ENCODE data around the gene LDLRAD4. TPM values are rescaled to one million over a fixed set of nuclear protein-coding genes. Genes with fewer than 3 reads are reported as not detected.

LDLRAD4 gene
- total RNA-seq, 1 donor from 2014 or later, result 20.4 TPM

DNA sequence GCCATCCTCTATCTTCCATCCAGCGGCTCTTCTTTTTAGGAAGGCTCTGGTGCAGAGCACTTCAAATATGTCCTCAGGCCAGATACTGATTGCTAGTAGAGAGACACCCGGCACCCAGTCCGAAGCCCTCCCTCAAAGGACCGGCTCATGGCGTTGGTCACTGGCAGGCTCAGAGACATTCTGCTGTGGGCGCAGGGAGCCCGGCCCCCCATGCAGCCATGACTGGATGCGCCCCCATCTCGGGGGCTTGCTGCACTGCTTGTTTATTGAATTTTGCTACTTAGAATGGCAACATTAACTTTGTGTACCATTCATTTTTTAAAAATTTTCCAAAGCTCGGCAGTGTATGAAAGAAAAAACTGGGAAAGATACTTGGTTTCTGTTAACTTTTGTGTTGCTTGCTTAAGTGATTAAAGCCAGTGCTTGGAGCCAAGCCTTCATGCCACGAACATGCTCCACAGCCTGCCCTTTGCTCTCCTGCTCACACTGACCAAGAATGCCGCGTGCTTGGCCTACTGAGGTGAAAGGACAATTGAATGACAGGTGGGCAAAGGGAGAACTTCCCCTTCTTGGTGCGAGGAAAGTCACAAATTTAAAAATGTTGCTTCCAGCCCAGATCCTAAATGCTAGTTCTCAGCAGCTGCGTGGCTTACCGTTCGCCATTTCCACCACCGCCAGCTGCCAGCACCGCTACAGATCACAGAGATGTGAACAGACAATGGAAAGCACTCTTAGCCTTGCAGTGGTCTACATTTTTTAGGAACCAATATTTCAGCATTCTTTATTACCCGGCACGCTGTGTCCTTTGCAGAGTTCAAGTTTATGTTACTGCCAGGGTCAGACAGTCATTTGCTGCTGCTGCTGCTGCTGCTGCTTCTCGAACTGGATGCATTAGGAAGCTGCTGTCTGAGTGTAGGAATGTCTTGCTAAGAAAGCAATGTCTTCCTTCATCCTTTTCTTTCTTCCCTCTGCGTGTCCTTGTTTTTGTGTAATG, 431.1 kb downstream of the LDLRAD4 start:
- peaks cover 7% of the 10 kb centered on the region for H3K27me3 Mint-ChIP-seq (ENCODE audit: unreplicated experiment)
- H3K27ac Mint-ChIP-seq (ENCODE audit: unreplicated experiment), result no peak overlapping the region
- TF ChIP-seq, protein P1, sequence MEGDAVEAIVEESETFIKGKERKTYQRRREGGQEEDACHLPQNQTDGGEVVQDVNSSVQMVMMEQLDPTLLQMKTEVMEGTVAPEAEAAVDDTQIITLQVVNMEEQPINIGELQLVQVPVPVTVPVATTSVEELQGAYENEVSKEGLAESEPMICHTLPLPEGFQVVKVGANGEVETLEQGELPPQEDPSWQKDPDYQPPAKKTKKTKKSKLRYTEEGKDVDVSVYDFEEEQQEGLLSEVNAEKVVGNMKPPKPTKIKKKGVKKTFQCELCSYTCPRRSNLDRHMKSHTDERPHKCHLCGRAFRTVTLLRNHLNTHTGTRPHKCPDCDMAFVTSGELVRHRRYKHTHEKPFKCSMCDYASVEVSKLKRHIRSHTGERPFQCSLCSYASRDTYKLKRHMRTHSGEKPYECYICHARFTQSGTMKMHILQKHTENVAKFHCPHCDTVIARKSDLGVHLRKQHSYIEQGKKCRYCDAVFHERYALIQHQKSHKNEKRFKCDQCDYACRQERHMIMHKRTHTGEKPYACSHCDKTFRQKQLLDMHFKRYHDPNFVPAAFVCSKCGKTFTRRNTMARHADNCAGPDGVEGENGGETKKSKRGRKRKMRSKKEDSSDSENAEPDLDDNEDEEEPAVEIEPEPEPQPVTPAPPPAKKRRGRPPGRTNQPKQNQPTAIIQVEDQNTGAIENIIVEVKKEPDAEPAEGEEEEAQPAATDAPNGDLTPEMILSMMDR (IDR thresholded peaks at IDR 0.05), result no peak
- no peak overlapping the region for H3K4me3 Mint-ChIP-seq (ENCODE audit: unreplicated experiment)
- DNase-seq (ENCODE audit: extremely low spot score, unreplicated experiment), result no peak
- no peaks in the 10 kb centered on the region for H3K9me3 Mint-ChIP-seq (ENCODE audit: unreplicated experiment)
- H3K4me1 Mint-ChIP-seq (ENCODE audit: unreplicated experiment), result no peaks in the 10 kb centered on the region
- H3K36me3 Mint-ChIP-seq (ENCODE audit: unreplicated experiment), result no peaks in the 10 kb centered on the region

DNA sequence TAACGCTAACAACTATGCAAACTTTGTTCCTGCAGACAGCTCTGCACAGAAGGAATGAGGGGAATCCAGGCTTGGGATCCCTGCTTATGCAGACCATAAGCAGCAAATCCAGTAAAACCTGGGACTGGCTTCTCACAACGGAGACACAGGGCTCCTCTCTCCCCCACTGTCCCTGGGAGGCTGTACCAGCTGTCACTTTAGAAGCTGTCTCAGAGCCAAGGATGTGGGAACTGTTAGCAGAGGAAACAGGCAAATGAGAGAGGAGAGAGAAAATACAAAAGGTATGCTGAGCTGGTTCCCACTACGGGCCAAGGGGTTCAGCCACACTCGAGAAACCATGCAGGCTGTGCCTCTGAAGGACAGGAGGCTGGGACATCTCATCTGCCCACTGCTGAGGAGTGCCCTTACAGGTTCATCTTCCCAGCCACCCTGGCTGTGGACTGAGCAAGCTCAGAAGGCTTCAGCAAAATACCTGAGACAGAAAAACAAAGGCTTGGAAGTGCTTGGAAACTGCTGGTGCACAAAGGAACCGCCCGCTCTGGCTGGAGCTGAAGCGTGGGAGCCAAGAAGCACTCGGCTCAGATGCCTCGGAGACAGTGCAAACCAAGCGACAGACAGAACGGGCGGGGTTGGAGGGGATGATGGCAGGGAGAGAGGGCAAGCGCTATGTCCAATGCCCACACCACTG, 435.3 kb downstream of the LDLRAD4 start:
- DNase-seq (ENCODE audit: extremely low spot score, unreplicated experiment), result no peak
- H3K27me3 Mint-ChIP-seq (ENCODE audit: unreplicated experiment), result peaks cover 6% of the 10 kb centered on the region
- no peaks in the 10 kb centered on the region for H3K36me3 Mint-ChIP-seq (ENCODE audit: unreplicated experiment)
- no peaks in the 10 kb centered on the region for H3K9me3 Mint-ChIP-seq (ENCODE audit: unreplicated experiment)
- peaks cover 2% of the 10 kb centered on the region for H3K4me1 Mint-ChIP-seq (ENCODE audit: unreplicated experiment)
- no peak overlapping the region for H3K4me3 Mint-ChIP-seq (ENCODE audit: unreplicated experiment)
- no peak overlapping the region for H3K27ac Mint-ChIP-seq (ENCODE audit: unreplicated experiment)
- TF ChIP-seq, protein P1 (IDR thresholded peaks at IDR 0.05), result no peak

DNA sequence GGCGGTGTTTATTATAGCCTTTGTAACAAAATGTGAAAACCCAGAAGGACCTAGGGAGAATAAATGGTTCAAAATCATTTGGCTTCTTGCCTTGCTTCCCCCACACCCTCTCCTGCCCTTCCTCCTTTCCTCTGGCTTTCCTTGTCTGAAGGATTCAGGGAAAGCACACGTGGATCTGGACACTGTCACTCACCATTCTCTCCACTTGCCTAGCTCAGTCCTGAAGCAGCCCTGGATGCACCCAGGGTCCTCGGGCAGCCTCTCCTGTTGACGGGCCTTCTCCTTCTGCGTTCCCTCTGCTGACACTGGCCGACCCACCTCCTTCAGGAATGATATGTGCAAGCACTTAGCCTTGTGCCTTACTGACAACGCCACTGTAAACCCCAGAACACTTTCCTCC, 439.4 kb downstream of the LDLRAD4 start:
- H3K36me3 Mint-ChIP-seq (ENCODE audit: unreplicated experiment), result no peaks in the 10 kb centered on the region
- no peak for DNase-seq (ENCODE audit: extremely low spot score, unreplicated experiment)
- no peak overlapping the region for H3K27ac Mint-ChIP-seq (ENCODE audit: unreplicated experiment)
- H3K27me3 Mint-ChIP-seq (ENCODE audit: unreplicated experiment), result peaks cover 3% of the 10 kb centered on the region
- peaks cover 3% of the 10 kb centered on the region for H3K4me1 Mint-ChIP-seq (ENCODE audit: unreplicated experiment)
- TF ChIP-seq, protein P1 (IDR thresholded peaks at IDR 0.05), result no peak
- no peak overlapping the region for H3K4me3 Mint-ChIP-seq (ENCODE audit: unreplicated experiment)
- H3K9me3 Mint-ChIP-seq (ENCODE audit: unreplicated experiment), result no peaks in the 10 kb centered on the region

DNA sequence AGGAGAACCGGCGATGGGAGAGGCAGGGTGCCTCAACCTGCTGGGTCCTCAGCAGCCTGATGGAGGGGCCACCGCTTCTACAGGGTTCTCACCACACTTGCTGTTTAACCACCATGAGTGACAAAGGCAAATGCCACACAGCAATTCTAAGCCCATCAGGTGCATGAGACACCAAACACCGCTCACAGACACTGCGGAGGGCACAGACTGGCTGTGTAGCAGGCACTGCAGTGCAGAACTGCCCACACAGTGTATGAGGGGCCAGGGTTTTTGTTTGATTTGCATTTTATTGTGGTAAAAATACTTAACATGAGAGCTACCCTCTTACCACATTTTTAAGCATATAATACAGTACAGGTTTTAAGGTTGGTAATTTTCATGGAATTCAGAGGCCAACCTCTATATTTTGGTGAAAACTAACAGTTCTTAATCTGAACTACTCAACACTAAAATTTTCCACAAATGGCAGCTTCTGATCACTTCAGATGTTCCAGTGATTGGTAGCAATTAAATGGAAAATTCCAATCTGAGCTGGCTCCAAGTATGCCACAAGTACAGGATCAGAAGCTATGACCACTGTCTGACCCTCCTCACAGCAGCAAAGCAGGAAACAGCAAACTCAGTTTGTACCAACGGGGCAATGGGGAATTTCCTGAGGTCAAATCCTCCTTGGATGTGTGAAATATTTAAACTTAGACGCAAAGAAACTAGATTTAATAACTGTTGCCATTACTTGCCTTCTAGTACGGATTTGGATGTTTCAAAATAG, 440.1 kb downstream of the LDLRAD4 start:
- TF ChIP-seq, protein P1 (IDR thresholded peaks at IDR 0.05), result no peak
- Mint-ChIP-seq H3K36me3 (ENCODE audit: unreplicated experiment) (peaks cover 2% of the 10 kb centered on the region), H3K9me3 (ENCODE audit: unreplicated experiment) (no peaks in the 10 kb centered on the region), H3K27ac (ENCODE audit: unreplicated experiment) (no peak overlapping the region), H3K27me3 (ENCODE audit: unreplicated experiment) (peaks cover 3% of the 10 kb centered on the region), H3K4me1 (ENCODE audit: unreplicated experiment) (peaks cover 3% of the 10 kb centered on the region), H3K4me3 (ENCODE audit: unreplicated experiment) (no peak overlapping the region)
- DNase-seq (ENCODE audit: extremely low spot score, unreplicated experiment), result no peak
